Thoracic aorta (tissue), 2 donors: Measurements from ENCODE around the gene IKBKE. TPM values are rescaled to one million over a fixed set of nuclear protein-coding genes. Genes with fewer than 3 reads are reported as not detected.
A peak's percentile ranks its signal among the peaks of the same experiment; 100 is the strongest.

ENCODE experiments used
- ATAC-seq: fragments of 150-250 bp; one replicate; pipeline ENCODE4 v1.8.0; 2017; ENCODE audit warnings: low read depth; ENCODE audit not compliant: insufficient number of reproducible peaks, low FRiP score
- DNase-seq: peaks from one replicate; pipeline ENCODE4 v3.0.0-alpha.2; 2020; ENCODE audit warnings: low spot score
- H3K27ac ChIP-seq, 2 donors: fragments of 200-600 bp; sonication (generic); 1 replicate in 1 of 2; 2 replicates in 1 of 2; pipeline ENCODE4 v1.5.1; 2016; ENCODE audit warnings: mild to moderate bottlenecking in 2 of 2, moderate library complexity in 2 of 2
- H3K27me3 ChIP-seq: fragments of 200-600 bp; sonication (generic); replicated peaks from 2 replicates; pipeline ENCODE4 v1.6.0; 2016; ENCODE audit warnings: mild to moderate bottlenecking; ENCODE audit not compliant: insufficient read depth
- H3K36me3 ChIP-seq: fragments of 200-600 bp; sonication (generic); one replicate; pipeline ENCODE4 v1.5.1; 2016
- H3K4me1 ChIP-seq, 2 donors: fragments of 200-600 bp; sonication (generic); 1 replicate in 1 of 2; 2 replicates in 1 of 2; pipeline versions ENCODE4 v1.5.1 to v1.6.0; 2016; ENCODE audit warnings: low read depth in 2 of 2, mild to moderate bottlenecking in 1 of 2; ENCODE audit not compliant: control insufficient read depth in 1 of 2
- H3K4me3 ChIP-seq: fragments of 200-600 bp; sonication (generic); 2 replicates; pipeline ENCODE4 v1.5.1; 2016; ENCODE audit warnings: mild to moderate bottlenecking
- H3K9me3 ChIP-seq: fragments of 200-600 bp; sonication (generic); 2 replicates; pipeline ENCODE4 v1.5.1; 2016
- total RNA-seq, 2 donors: library from RNA; depleted of rRNA; stranded (reverse); fragments of >200 nt; gene quantifications; one replicate each; pipeline versions ENCODE4 v1.1.0 to v1.2.3, GENCODE V29; 2016
- TF ChIP-seq, protein P1 (sequence below): fragments of 200-600 bp; sonication (generic); IDR thresholded peaks from one replicate; pipeline ENCODE4 v1.5.1; 2019; ENCODE audit warnings: antibody characterized with exemption

IKBKE gene
- total RNA-seq, 2 donors from 2014 or later, result 5.8 to 16.1 TPM

DNA sequence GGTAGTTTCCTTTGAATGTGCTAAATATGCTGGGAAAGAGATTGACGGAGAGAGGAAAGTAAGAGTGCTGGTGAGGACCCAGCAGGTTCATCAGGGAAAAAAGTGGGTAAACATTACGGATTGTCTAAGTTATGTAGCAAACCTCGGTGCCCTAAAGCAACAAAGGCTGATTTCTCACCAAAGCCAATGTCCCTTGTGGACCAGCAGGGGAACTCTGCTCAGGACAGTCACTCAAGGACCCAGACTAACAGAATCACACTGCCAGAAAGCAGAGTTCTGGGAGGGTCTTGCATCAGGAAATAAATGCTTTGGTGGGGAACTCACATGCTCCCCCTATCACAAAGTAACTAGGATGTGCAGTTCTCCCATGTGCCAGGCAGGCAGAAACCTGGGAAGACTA lies 1.7 kb upstream of the IKBKE start:
- TF ChIP-seq, protein P1, sequence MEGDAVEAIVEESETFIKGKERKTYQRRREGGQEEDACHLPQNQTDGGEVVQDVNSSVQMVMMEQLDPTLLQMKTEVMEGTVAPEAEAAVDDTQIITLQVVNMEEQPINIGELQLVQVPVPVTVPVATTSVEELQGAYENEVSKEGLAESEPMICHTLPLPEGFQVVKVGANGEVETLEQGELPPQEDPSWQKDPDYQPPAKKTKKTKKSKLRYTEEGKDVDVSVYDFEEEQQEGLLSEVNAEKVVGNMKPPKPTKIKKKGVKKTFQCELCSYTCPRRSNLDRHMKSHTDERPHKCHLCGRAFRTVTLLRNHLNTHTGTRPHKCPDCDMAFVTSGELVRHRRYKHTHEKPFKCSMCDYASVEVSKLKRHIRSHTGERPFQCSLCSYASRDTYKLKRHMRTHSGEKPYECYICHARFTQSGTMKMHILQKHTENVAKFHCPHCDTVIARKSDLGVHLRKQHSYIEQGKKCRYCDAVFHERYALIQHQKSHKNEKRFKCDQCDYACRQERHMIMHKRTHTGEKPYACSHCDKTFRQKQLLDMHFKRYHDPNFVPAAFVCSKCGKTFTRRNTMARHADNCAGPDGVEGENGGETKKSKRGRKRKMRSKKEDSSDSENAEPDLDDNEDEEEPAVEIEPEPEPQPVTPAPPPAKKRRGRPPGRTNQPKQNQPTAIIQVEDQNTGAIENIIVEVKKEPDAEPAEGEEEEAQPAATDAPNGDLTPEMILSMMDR, result no peak
- no peak for ATAC-seq

DNA sequence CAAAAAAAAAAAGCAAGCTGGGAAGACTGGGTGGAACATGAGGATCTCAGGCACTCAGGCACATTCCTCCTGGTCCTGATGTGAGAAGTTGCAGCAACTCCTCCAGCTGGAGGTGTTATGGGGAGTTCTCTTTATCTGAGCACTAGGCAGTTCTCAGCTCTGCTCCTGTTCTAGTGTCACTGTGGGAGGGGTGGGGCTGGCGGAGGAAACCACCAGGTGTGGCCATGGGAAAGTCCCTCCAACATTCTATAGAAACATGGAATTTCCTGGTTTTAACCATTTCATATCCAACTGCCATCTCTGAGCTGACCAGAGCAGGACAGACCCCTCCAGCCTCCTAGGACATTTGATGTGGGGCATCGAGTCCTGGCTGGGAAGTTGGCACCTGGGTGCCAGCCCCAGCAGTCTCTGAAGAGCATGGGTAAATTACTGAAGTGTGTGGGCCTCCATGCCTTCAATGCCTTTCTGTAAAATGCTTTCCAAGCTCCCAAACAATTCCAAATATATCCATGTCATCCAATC lies 804 bp upstream of the IKBKE start:
- Histone ChIP-seq H3K4me3 (no peak overlapping the region), H3K27ac (no peak overlapping the region), H3K27me3 (no peaks in the 10 kb centered on the region), H3K4me1 (peaks cover 11 to 27% of the 10 kb centered on the region in 2 donors), H3K9me3 (no peaks in the 10 kb centered on the region), H3K36me3 (no peaks in the 10 kb centered on the region)
- DNase-seq (no peak), ATAC-seq (no peak)
- TF ChIP-seq, protein P1, result no peak

More for the DNA sequence above, 1.7 kb upstream of the IKBKE start:
- Histone ChIP-seq H3K27me3 (no peaks in the 10 kb centered on the region), H3K4me1 (peaks cover 11 to 27% of the 10 kb centered on the region in 2 donors), H3K9me3 (no peaks in the 10 kb centered on the region), H3K36me3 (no peaks in the 10 kb centered on the region), H3K4me3 (no peak overlapping the region), H3K27ac (no peak overlapping the region)
- no peak for DNase-seq

DNA sequence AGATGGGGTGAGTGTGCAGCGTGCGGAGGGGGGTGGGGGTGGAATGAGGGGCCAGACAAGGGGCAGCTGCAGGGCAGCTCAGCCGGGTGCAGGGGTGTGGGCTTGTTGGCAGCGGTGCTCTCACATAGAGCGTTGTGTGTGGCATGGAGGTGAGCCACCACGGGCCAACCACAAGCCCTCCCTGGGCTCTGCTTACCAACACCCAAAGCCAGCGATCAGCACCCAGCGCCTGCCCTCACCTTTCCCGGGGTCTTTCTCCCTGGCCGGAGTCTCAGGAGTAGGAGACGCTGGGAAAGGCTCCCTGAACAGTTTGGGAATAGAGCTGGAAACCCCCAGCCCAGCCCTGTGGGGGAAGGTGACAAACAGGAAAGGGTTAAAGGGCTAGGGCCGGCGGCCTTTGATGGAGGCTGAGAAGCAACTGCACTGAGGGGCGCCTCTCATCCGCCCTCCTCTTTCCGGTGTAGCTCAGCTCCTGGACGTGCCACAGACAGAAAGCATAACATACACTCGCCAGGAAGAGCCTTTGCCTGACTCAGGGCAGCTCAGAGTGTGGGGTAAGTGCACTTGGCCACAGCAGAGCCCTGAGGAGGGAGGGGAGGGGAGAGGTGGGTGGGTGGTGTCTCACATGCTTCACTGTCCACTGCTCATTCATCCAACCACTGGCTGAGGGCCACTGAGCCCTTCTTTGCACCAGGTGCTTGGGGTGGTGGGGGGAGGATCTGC lies 577 bp downstream of the IKBKE start:
- H3K4me1 ChIP-seq, result peaks cover 11 to 27% of the 10 kb centered on the region in 2 donors
- peak overlapping the region; percentile 88 for H3K4me3 ChIP-seq
- H3K36me3 ChIP-seq, result no peaks in the 10 kb centered on the region
- H3K9me3 ChIP-seq, result no peaks in the 10 kb centered on the region
- TF ChIP-seq, protein P1, result peak; percentile 10
- H3K27ac ChIP-seq, result peak overlapping the region in 1 of 2 donors; percentile 39
- DNase-seq, result no peak
- no peak for ATAC-seq
- no peaks in the 10 kb centered on the region for H3K27me3 ChIP-seq

DNA sequence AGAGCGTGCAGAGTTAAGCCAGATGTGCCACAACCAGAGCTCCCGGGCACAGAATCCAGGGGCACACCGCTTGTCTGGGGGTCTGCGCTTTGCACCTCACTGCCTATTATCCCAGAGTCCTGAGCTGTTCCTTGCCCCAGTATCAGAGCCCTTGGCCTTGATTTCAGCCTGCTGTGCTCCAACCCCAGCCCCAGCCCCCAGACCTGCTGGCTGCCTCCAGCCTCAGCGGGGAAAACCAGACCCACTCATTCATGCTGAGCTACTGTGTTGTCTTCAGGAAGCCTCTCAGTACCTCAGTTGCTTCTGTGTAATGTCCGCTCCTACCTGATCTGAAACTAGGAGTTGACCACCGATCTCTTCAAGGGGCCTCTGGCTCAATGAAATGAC lies 1.1 kb downstream of the IKBKE start:
- peak overlapping the region; percentile 88 for H3K4me3 ChIP-seq
- no peak for DNase-seq
- TF ChIP-seq, protein P1, result no peak
- H3K9me3 ChIP-seq, result no peaks in the 10 kb centered on the region
- H3K27ac ChIP-seq, result no peak overlapping the region
- no peak for ATAC-seq
- no peaks in the 10 kb centered on the region for H3K36me3 ChIP-seq
- peaks cover 11 to 27% of the 10 kb centered on the region in 2 donors for H3K4me1 ChIP-seq
- no peaks in the 10 kb centered on the region for H3K27me3 ChIP-seq

DNA sequence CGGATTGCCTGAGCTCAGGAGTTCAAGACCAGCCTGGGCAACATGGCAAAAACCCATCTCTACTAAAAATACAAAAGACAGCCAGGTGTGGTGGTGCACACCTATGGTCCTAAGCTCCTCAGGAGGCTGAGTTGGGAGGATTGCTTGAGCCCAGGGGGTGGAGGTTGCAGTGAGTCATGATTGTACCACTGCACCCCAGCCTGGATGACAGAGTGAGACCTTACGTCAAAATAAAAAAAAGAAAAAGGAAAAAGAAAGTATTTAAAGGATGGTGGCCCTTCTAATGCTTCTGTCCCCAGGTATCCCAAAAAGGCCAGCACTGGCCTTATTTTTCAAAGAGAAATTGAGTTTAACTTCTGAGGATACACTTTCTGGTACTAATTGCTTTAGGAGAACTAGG lies 1.7 kb downstream of the IKBKE start:
- no peak overlapping the region for H3K4me3 ChIP-seq
- H3K27ac ChIP-seq, result no peak overlapping the region
- TF ChIP-seq, protein P1, result no peak
- ATAC-seq (no peak), DNase-seq (no peak)
- H3K9me3 ChIP-seq, result no peaks in the 10 kb centered on the region
- H3K27me3 ChIP-seq, result no peaks in the 10 kb centered on the region
- H3K4me1 ChIP-seq, result peaks cover 11 to 27% of the 10 kb centered on the region in 2 donors
- no peaks in the 10 kb centered on the region for H3K36me3 ChIP-seq
